Urinary bladder (tissue), 4 donors: ENCODE results near the gene HK2. TPM values are rescaled to one million over a fixed set of nuclear protein-coding genes. Genes with fewer than 3 reads are reported as not detected.
"Not testable (repeated sequence)": the region's sequence is repeated elsewhere in the genome, so short reads cannot be mapped to it uniquely, and the experiment has no call there.

Experiments used
- DNase-seq: peaks from one replicate; pipeline ENCODE4 v3.0.0-alpha.2; 2015; ENCODE audit errors: extremely low spot score
- H3K27ac ChIP-seq: one replicate; pipeline ENCODE4 v1.5.1; 2013; ENCODE audit warnings: low read depth, mild to moderate bottlenecking, moderate library complexity
- H3K36me3 ChIP-seq: one replicate; pipeline ENCODE4 v1.6.1; 2013; ENCODE audit warnings: mild to moderate bottlenecking, moderate library complexity; ENCODE audit not compliant: insufficient read depth
- H3K4me1 ChIP-seq: one replicate; pipeline ENCODE4 v1.6.1; 2013; ENCODE audit warnings: mild to moderate bottlenecking, moderate library complexity; ENCODE audit not compliant: insufficient read depth
- H3K4me3 ChIP-seq: one replicate; pipeline ENCODE4 v1.5.1; 2013; ENCODE audit warnings: low read depth, low read length
- WGBS: extraction: QIAGEN DNeasy Blood & Tissue Kit; methylation state at CpG from one replicate; pipeline ENCODE4 v1.1.7; 2013; 5-methylcytosine and 5-hydroxymethylcytosine counted together
- polyA plus RNA-seq: library from polyadenylated mRNA; stranded (reverse); fragments of 200-250 nt; gene quantifications from one replicate; pipeline ENCODE4 v1.2.3, GENCODE V29; 2013
- total RNA-seq: library from RNA; depleted of rRNA; stranded (reverse); fragments of >200 nt; gene quantifications from one replicate; pipeline ENCODE4 v1.2.3, GENCODE V29; 2014
- donor health status: healthy with polysubstance abuse.
- donor health status: healthy.

Gene HK2
- total and polyA plus RNA-seq, 2 donors, result 8.2 to 9.7 TPM

GRCh38 chr2:74821177-74822126 lies 12.5 kb upstream of the HK2 start:
- no peak overlapping the region for H3K27ac ChIP-seq
- H3K4me1 ChIP-seq, result no peaks in the 10 kb centered on the region
- H3K4me3 ChIP-seq, result no peak overlapping the region
- H3K36me3 ChIP-seq, result no peaks in the 10 kb centered on the region
- DNase-seq, result no peak
- WGBS, result 86% methylated on average over 3 of the region's 3 CpGs

GRCh38 chr2:74822771-74823566 lies 11.0 kb upstream of the HK2 start:
- H3K27ac ChIP-seq, result no peak overlapping the region
- no peak for DNase-seq
- no peaks in the 10 kb centered on the region for H3K4me1 ChIP-seq
- WGBS, result 45% methylated on average over 3 of the region's 3 CpGs
- no peak overlapping the region for H3K4me3 ChIP-seq
- H3K36me3 ChIP-seq, result no peaks in the 10 kb centered on the region

DNA sequence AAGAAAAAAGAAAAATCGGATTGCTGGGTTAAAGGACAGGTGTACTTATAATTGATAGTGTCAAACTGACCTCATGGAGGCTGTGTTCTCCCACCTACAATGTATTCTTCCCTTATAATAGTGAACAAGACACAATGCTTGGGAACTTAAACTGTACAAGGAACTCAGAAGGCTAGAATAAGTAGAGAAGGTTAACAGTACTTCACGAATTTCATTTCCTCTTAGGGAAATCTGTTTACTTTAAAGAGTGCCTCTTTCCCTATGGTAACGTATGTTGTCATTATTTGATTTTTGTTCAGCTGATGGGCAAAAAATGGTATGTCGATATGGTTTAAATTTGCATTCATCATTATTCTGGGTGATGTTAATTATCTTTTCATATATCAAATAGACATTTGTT lies 9.2 kb upstream of the HK2 start:
- Histone ChIP-seq H3K27ac (no peak overlapping the region), H3K36me3 (no peaks in the 10 kb centered on the region), H3K4me3 (no peak overlapping the region), H3K4me1 (no peaks in the 10 kb centered on the region)
- 73% methylated on average over 4 of the region's 4 CpGs for WGBS
- no peak for DNase-seq

DNA sequence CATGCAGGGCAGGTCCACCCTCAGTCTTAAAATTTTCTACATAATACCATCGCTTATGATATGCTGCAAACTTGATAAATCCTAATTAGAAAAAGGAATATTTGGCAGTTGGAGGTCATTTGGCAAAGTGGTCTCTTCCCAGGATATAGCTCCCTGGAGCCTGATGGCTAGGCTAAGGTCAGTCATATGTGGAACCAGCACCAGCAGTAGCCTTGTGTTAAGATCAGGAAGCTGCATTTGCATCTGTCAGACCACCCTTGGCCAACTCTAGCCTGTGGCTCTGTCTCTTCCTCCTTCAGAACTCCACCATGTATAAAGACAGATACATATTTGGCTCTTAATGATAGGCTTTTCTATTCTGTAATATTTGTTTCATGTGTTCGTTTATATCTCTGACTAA lies 5.4 kb upstream of the HK2 start:
- H3K36me3 ChIP-seq, result no peaks in the 10 kb centered on the region
- no peak overlapping the region for H3K27ac ChIP-seq
- no peak overlapping the region for H3K4me3 ChIP-seq
- H3K4me1 ChIP-seq, result no peaks in the 10 kb centered on the region
- no peak for DNase-seq
- WGBS, result 80% methylated on average over 2 of the region's 2 CpGs

DNA sequence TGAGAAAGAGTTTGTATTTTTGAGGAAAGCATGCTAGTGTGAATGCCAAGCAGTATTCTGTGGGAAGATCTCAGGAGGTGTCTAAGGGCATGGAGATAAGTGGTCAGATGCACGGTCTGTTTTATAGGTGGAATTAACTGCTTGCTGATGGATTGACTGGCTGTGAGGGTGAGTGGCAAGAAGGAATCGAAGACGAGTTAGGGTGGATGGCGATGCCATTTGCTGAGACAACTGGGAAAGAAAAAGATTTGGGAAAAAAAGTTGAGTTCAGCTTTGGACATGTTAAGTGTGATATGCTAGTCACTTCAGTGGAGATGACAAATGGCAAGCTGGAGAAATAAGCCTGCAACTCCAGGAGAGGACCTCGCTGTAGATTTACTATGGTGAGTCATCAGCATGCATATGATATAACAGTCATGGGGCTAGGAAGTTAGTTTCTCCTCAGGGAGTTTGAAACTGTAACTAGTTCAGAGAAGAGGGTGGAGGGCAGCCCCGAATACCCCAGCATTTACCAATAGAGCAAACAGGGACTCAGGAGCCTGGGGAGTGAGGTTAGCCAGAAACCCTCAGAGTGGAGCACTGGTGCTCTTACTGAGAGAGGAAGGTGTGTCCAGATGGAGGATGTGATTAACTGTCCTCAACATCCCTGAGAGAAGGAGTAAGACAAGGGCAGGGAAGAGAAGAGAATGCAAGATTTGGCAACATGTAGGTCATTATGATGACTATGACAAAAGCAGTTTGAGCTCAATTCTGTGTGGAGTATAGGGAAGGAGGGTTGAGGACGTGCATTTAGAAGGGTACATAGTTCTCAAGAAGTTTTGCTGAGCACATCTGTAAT lies 2.0 kb upstream of the HK2 start:
- H3K4me3 ChIP-seq, result no peak overlapping the region
- no peak overlapping the region for H3K27ac ChIP-seq
- WGBS, result 63% methylated on average over 7 of the region's 7 CpGs
- no peak for DNase-seq
- no peaks in the 10 kb centered on the region for H3K36me3 ChIP-seq
- H3K4me1 ChIP-seq, result no peaks in the 10 kb centered on the region

GRCh38 chr2:74834234-74834791 lies 386 bp downstream of the HK2 start:
- WGBS, result under 1% methylated on average over 51 of the region's 51 CpGs
- not testable (repeated sequence) for DNase-seq, H3K4me1 ChIP-seq, H3K36me3 ChIP-seq
- peak overlapping the region; percentile 39 for H3K27ac ChIP-seq
- H3K4me3 ChIP-seq, result peak overlapping the region; percentile 46

GRCh38 chr2:74834792-74835755 lies 1.1 kb downstream of the HK2 start:
- peak overlapping the region; percentile 46 for H3K4me3 ChIP-seq
- no peaks in the 10 kb centered on the region for H3K36me3 ChIP-seq
- WGBS, result under 1% methylated on average over 87 of the region's 87 CpGs
- H3K4me1 ChIP-seq, result no peaks in the 10 kb centered on the region
- no peak for DNase-seq
- H3K27ac ChIP-seq, result no peak overlapping the region

DNA sequence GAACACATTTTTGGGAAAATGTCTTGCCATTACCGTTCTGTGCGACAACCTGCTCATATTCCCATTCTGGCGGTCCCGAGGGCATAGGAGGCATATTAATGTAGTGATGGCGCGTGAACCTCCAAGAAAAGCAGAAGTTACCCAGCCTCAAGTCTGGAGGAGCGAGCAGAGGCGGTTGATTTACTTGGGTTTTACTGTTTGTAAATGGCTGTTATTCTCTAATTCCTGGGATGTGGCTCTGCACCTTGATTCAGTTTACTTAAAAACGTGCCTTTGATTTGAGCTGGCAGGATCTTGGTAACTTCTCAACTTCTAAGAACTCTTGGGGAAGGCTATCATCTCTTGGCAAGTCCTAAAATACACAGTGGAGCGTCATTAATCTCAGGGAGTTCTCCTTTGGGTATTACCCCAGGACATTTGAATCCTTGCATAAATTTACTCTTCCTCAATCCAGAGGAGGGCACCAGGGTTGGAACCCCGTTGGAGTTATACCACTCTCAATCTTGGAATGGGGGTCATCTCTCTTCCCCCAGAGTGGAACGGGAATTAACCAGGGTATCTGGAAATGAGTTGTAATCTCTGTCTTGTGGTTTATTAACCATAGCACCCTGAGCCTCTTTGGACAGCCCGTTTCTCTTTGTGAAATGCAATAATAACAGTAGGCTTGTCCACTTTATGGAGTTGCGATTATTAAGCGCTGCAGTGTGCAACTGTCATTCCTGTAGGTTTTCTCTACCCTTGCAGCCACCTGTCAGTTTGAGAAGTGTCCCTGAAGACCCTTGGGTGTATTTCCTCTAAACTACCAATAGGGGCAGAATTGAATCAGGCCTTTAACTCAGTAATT lies 2.1 kb downstream of the HK2 start:
- H3K4me3 ChIP-seq, result peak overlapping the region; percentile 46
- H3K27ac ChIP-seq, result no peak overlapping the region
- WGBS, result 13% methylated on average over 15 of the region's 15 CpGs
- no peaks in the 10 kb centered on the region for H3K36me3 ChIP-seq
- no peak for DNase-seq
- no peaks in the 10 kb centered on the region for H3K4me1 ChIP-seq

DNA sequence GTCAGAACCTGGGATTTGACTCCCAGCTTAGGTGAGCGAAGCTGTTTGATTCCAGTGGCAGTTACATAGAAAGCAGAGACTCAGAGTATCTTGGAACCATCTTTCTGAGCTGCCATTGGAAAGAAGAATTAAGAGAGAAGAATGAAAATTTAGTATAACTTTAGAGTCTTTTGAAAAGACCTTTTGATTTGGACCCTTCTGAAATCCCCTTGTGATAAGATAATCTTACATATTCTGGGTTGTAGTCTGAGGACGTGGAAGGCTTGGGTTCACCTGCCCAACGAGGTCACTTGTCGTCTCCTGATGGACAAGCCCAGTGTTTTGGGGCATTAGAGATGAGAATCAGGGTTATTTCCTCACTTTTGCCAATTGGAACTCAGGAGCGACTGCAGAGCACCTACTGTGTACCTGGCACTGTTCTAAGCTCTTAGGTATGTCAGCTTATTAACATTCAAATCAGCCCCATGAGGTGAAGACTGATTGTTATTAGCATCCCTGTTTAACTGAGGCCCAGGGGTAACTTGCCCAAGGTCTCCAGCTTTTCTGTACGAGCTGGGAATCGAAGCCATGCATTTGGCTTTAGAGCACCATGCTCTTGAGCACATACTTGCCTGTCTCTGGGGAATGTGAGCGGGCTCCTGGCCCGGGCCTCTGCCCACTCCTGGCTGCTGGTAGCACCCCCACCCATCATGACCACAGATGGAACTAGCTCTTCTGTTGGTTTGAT lies 2.9 kb downstream of the HK2 start:
- no peak overlapping the region for H3K27ac ChIP-seq
- no peaks in the 10 kb centered on the region for H3K4me1 ChIP-seq
- H3K36me3 ChIP-seq, result no peaks in the 10 kb centered on the region
- H3K4me3 ChIP-seq, result no peak overlapping the region
- DNase-seq, result no peak
- WGBS, result 75% methylated on average over 9 of the region's 9 CpGs

DNA sequence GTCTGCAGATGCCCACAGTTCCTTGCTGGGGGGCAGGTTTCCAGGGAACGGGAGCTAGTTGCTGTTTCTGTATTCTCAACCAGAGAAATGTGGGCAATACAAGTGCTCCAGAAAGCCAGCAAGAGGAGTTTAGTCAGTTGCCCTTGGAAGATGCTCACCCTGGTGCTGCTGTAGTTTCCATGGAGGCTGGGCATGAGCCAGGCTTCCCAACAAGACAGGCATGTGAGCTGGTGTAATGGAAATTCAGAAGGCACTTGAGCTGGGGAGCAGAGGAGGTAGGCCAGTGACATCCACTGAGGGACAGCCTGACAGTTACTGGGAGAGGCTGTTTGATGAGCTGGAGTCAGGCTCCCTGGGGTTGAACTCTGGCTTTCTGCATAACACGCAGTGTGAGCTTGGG lies 7.7 kb downstream of the HK2 start:
- no peak overlapping the region for H3K4me3 ChIP-seq
- no peaks in the 10 kb centered on the region for H3K36me3 ChIP-seq
- H3K27ac ChIP-seq, result no peak overlapping the region
- H3K4me1 ChIP-seq, result peaks cover 6% of the 10 kb centered on the region
- no peak for DNase-seq
- 94% methylated on average over 2 of the region's 2 CpGs for WGBS

- Histone ChIP-seq H3K4me1 (peaks cover 6% of the 10 kb centered on the region), H3K27ac (peak overlapping the region; percentile 43), H3K4me3 (no peak overlapping the region), H3K36me3 (no peaks in the 10 kb centered on the region)
- DNase-seq, result no peak
- WGBS, result 48% methylated on average over 3 of the region's 3 CpGs
Measured at GRCh38 chr2:74843433-74843832, 9.5 kb downstream of the HK2 start.
